H1 (cell line): ENCODE data around the gene GIT1. TPM values are rescaled to one million over a fixed set of nuclear protein-coding genes. Genes with fewer than 3 reads are reported as not detected.

Experiments used
- ATF2 ChIP-seq: IDR thresholded peaks from 2 replicates; pipeline ENCODE4 v1.6.1; 2012; ENCODE audit warnings: low read length, inconsistent platforms
- CHD2 ChIP-seq: IDR thresholded peaks from 2 replicates; pipeline ENCODE4 v1.6.1; 2012; ENCODE audit warnings: low read length, improper control_type of control experiment
- EGR1 ChIP-seq: IDR thresholded peaks from 2 replicates; pipeline ENCODE4 v1.6.1; 2011; ENCODE audit warnings: low read depth, low read length, borderline replicate concordance
- HDAC2 ChIP-seq, 2 experiments: fragments of 300-600 bp in 1 of 2; sonication (generic) in 1 of 2; IDR thresholded peaks; 2 replicates each; pipeline ENCODE4 v1.6.1; 2011 to 2012; ENCODE audit warnings: low read depth in 2 of 2, low read length in 2 of 2, mild to moderate bottlenecking in 2 of 2, moderate library complexity in 2 of 2, borderline replicate concordance in 1 of 2, inconsistent platforms in 1 of 2
- KDM4A ChIP-seq: IDR thresholded peaks from one replicate; pipeline ENCODE4 v1.7.1; 2012; ENCODE audit warnings: low read depth, mild to moderate bottlenecking, moderate library complexity, low read length, inconsistent platforms; ENCODE audit not compliant: severe bottlenecking
- POU5F1 ChIP-seq: IDR thresholded peaks from 2 replicates; pipeline ENCODE4 v1.6.1; 2011; ENCODE audit warnings: low read depth, mild to moderate bottlenecking, low read length, moderate library complexity
- RAD21 ChIP-seq, 2 experiments: IDR thresholded peaks in 1 of 2; conservative IDR thresholded peaks in 1 of 2; 2 replicates each; pipeline ENCODE4 v1.6.1; 2011; ENCODE audit warnings: low read depth in 2 of 2, low read length in 2 of 2, improper control_type of control experiment in 1 of 2, inconsistent platforms in 1 of 2, mild to moderate bottlenecking in 1 of 2, moderate library complexity in 1 of 2
- RBBP5 ChIP-seq: IDR thresholded peaks from 2 replicates; pipeline ENCODE4 v1.7.1; 2012; ENCODE audit warnings: low read depth, mild to moderate bottlenecking, inconsistent platforms, low read length, moderate library complexity, borderline replicate concordance
- RXRA ChIP-seq: IDR thresholded peaks from 2 replicates; pipeline ENCODE4 v1.6.1; 2011; ENCODE audit warnings: low read depth, mild to moderate bottlenecking, low read length, moderate library complexity; ENCODE audit not compliant: insufficient read depth
- SRF ChIP-seq: IDR thresholded peaks from 2 replicates; pipeline ENCODE4 v1.6.1; 2011; ENCODE audit warnings: mild to moderate bottlenecking, low read depth, low read length, moderate library complexity
- polyA plus RNA-seq, 7 experiments: library from polyadenylated mRNA; depleted of rRNA in 3 of 7; stranded (reverse) in 5 of 7; unstranded in 2 of 7; fragments of >200 nt in 5 of 7; fragments of 200-250 nt in 2 of 7; gene quantifications; 1 replicate in 5 of 7; 2 replicates in 1 of 7; 4 replicates in 1 of 7; pipeline versions ENCODE4 v1.2.1 to v1.2.3, GENCODE V29; 2011 to 2013; ENCODE audit warnings: missing spikeins in 2 of 7, mixed read lengths in 2 of 7
- total RNA-seq: library from RNA; stranded (reverse); fragmentation: NEBNext Ultra II Directional; extraction: Animal tissue kit (Norgen Biotek cat#: 25700); gene quantifications from 2 replicates; pipeline ENCODE4 v1.2.1, GENCODE V29; 2021

The GIT1 gene
- total and polyA plus RNA-seq, 2 of the 8 experiments (the other 6 are each of a cell fraction or from before 2014, with no cell fraction given), result 62.4 to 63.0 TPM

GRCh38 chr17:29593591-29594518, 4.4 kb upstream of the GIT1 start (continued):
- TF ChIP-seq ATF2 (no peak), RBBP5 (no peak), POU5F1 (no peak), SRF (no peak), KDM4A (peak; percentile 63), EGR1 (no peak), RXRA (no peak), RAD21 (IDR thresholded peaks at IDR 0.05 in 1 of 2, conservative IDR thresholded peaks at IDR 0.05 in 1 of 2; ENCODE audit: low read depth in 2 of 2, low read length in 2 of 2) (peak; percentile 44 to 57), CHD2 (0 out of 2 replicates have a peak, but pooled peaks have one; percentile 9), HDAC2 (IDR thresholded peaks at IDR 0.05; ENCODE audit: borderline replicate concordance in 1 of 2, low read depth in 2 of 2, low read length in 2 of 2) (peak; percentile 99 to 100)
